Activated CD4-positive, alpha-beta T cell treated with anti-CD3 and anti-CD28 coated beads for 36 hours (primary cell): Measurements from ENCODE around the gene S100Z. TPM values are rescaled to one million over a fixed set of nuclear protein-coding genes. Genes with fewer than 3 reads are reported as not detected.

Experiments
- ATAC-seq: fragments of 200-7000 bp; cut with Tn5 transposase; one replicate; pipeline ENCODE4 v1.10.0; 2021; ENCODE audit warnings: mild to moderate bottlenecking, moderate library complexity
- CTCF ChIA-PET: fragments of 350-600 bp; sonication (Branson Sonifier 250); formaldehyde crosslinking; loops from one replicate; lab custom pipeline; 2021; ENCODE audit warnings: antibody characterized with exemption; lab: Charles Lee
- POLR2A ChIA-PET: fragments of 350-600 bp; sonication (Branson Sonifier 250); formaldehyde crosslinking; loops from one replicate; lab custom pipeline; 2021; ENCODE audit warnings: antibody characterized with exemption, inconsistent platforms; lab: Charles Lee
- DNase-seq: peaks from one replicate; pipeline ENCODE4 v3.0.0-alpha.2; 2020
- H3K27ac Mint-ChIP-seq: one replicate; pipeline ENCODE4 v1.8.0; 2021; ENCODE audit warnings: mixed read lengths
- H3K27me3 Mint-ChIP-seq: one replicate; pipeline ENCODE4 v1.8.0; 2021; ENCODE audit warnings: mixed read lengths
- H3K36me3 Mint-ChIP-seq: one replicate; pipeline ENCODE4 v1.8.0; 2021; ENCODE audit warnings: low read depth, mixed read lengths
- H3K4me1 Mint-ChIP-seq: one replicate; pipeline ENCODE4 v1.8.0; 2021; ENCODE audit warnings: mixed read lengths
- H3K4me3 Mint-ChIP-seq: one replicate; pipeline ENCODE4 v1.8.0; 2021; ENCODE audit warnings: mild to moderate bottlenecking, moderate library complexity, mixed read lengths
- H3K9me3 Mint-ChIP-seq: one replicate; pipeline ENCODE4 v1.8.0; 2021; ENCODE audit warnings: low read depth, mixed read lengths
- intact Hi-C, 2 experiments: fragments of 100-400 bp; cut with DNase I in 1 of 2; cut with micrococcal nuclease in 1 of 2; formaldehyde crosslinking; loops; one replicate each; pipeline versions ENCODE4 v1.14.2 to v1.15.1; 2022 to 2024; cut with DNase I, micrococcal nuclease
- total RNA-seq, 2 experiments: library from RNA; stranded (reverse); gene quantifications; one replicate each; pipeline ENCODE4 v1.2.3, GENCODE V29; 2021

The S100Z gene
- total RNA-seq = 1 to 10 TPM; 1.3 to 2.1 TPM

GRCh38 chr5:76849419-76850291 is at the start of gene S100Z:
TSS of gene S100Z (plus strand) at chr5:76850014. CDS start at chr5:76875360, 25,346 bp downstream.
- H3K36me3 Mint-ChIP-seq = no peaks in the 10 kb centered on the region
- H3K9me3 Mint-ChIP-seq = no peaks in the 10 kb centered on the region
- intact Hi-C loops = no loop called here
- H3K4me1 Mint-ChIP-seq = peaks cover 23% of the 10 kb centered on the region
- H3K27me3 Mint-ChIP-seq = no peaks in the 10 kb centered on the region
- DNase-seq = peak; percentile 66
- ChIA-PET POLR2A (no interaction called here), CTCF (interaction anchor here (0.7 to 1.4 kb wide), 3 partner anchors 8 to 31 kb away, joined by 3 read pairs; no protein-coding TSS in a partner anchor)
- ATAC-seq = peak; percentile 94
- H3K4me3 Mint-ChIP-seq = peak within 1 kb of the TSS; percentile 48
- H3K27ac Mint-ChIP-seq = peak within 1 kb of the TSS; percentile 84

GRCh38 chr5:76800579-76800978 is 49.2 kb upstream of the S100Z start:
- intact Hi-C loops = no loop called here
- POLR2A ChIA-PET = no interaction called here
- CTCF ChIA-PET = interaction anchor here (0.7 to 1.5 kb wide), 2 partner anchors 16 to 54 kb away, joined by 3 to 4 read pairs; no protein-coding TSS in a partner anchor
- no peaks in the 10 kb centered on the region for H3K9me3 Mint-ChIP-seq
- no peak overlapping the region for H3K4me3 Mint-ChIP-seq
- no peak for DNase-seq
- peaks cover 5% of the 10 kb centered on the region for H3K27me3 Mint-ChIP-seq
- H3K36me3 Mint-ChIP-seq = no peaks in the 10 kb centered on the region
- H3K4me1 Mint-ChIP-seq = no peaks in the 10 kb centered on the region
- no peak overlapping the region for H3K27ac Mint-ChIP-seq
- no peak for ATAC-seq

- no peak for ATAC-seq
- DNase-seq = no peak
- Mint-ChIP-seq H3K27ac (no peak overlapping the region), H3K4me1 (peaks cover under 1% of the 10 kb centered on the region), H3K36me3 (no peaks in the 10 kb centered on the region), H3K27me3 (peaks cover 5% of the 10 kb centered on the region), H3K4me3 (no peak overlapping the region), H3K9me3 (no peaks in the 10 kb centered on the region)
- CTCF ChIA-PET = interaction anchor here (0.7 to 1.9 kb wide), 3 partner anchors 16 to 54 kb away, joined by 3 to 8 read pairs (median 4); no protein-coding TSS in a partner anchor
- POLR2A ChIA-PET = no interaction called here
- intact Hi-C loops = no loop called here
Measured at GRCh38 chr5:76801159-76801802, 48.5 kb upstream of the S100Z start.

- POLR2A ChIA-PET = no interaction called here
- Mint-ChIP-seq H3K36me3 (no peaks in the 10 kb centered on the region), H3K9me3 (no peaks in the 10 kb centered on the region), H3K27me3 (peaks cover 5% of the 10 kb centered on the region), H3K27ac (no peak overlapping the region), H3K4me3 (no peak overlapping the region), H3K4me1 (peaks cover 3% of the 10 kb centered on the region)
- CTCF ChIA-PET = interaction anchor here (1.9 kb wide), 1 partner anchor 28 kb away, joined by 8 read pairs; no protein-coding TSS in a partner anchor
- intact Hi-C loops = no loop called here
- no peak for DNase-seq
- no peak for ATAC-seq
Measured at GRCh38 chr5:76801803-76802195, 48.0 kb upstream of the S100Z start.

- Mint-ChIP-seq H3K36me3 (no peaks in the 10 kb centered on the region), H3K27ac (no peak overlapping the region), H3K27me3 (peaks cover 5% of the 10 kb centered on the region), H3K9me3 (no peaks in the 10 kb centered on the region), H3K4me3 (no peak overlapping the region), H3K4me1 (peaks cover 3% of the 10 kb centered on the region)
- ChIA-PET POLR2A (no interaction called here), CTCF (interaction anchor here (1.0 kb wide), 1 partner anchor 14 kb away, joined by 5 read pairs; no protein-coding TSS in a partner anchor)
- no peak for DNase-seq
- intact Hi-C loops = no loop called here
- ATAC-seq = no peak
Measured at GRCh38 chr5:76804266-76804665, 45.5 kb upstream of the S100Z start.

- Mint-ChIP-seq H3K36me3 (no peaks in the 10 kb centered on the region), H3K4me1 (peaks cover 3% of the 10 kb centered on the region), H3K4me3 (no peak overlapping the region), H3K9me3 (no peaks in the 10 kb centered on the region), H3K27me3 (peaks cover 2% of the 10 kb centered on the region), H3K27ac (no peak overlapping the region)
- ATAC-seq (peak; percentile 85), DNase-seq (no peak)
- ChIA-PET POLR2A (no interaction called here), CTCF (interaction anchor here (1.1 kb wide), 2 partner anchors 20 to 32 kb away, joined by 3 read pairs; no protein-coding TSS in a partner anchor)
- intact Hi-C loops = no loop called here
Measured at GRCh38 chr5:76805821-76806505, 43.9 kb upstream of the S100Z start.

GRCh38 chr5:76807296-76807695 is 42.5 kb upstream of the S100Z start:
- ATAC-seq (no peak), DNase-seq (no peak)
- Mint-ChIP-seq H3K36me3 (no peaks in the 10 kb centered on the region), H3K4me3 (no peak overlapping the region), H3K4me1 (peaks cover 3% of the 10 kb centered on the region), H3K27me3 (peaks cover 2% of the 10 kb centered on the region), H3K27ac (no peak overlapping the region), H3K9me3 (no peaks in the 10 kb centered on the region)
- ChIA-PET POLR2A (no interaction called here), CTCF (interaction anchor here (0.6 to 1.1 kb wide), 4 partner anchors 10 to 259 kb away, joined by 3 to 4 read pairs (median 4); no protein-coding TSS in a partner anchor)
- intact Hi-C loops = no loop called here

GRCh38 chr5:76808141-76808691 is 41.6 kb upstream of the S100Z start:
- Mint-ChIP-seq H3K27me3 (peaks cover under 1% of the 10 kb centered on the region), H3K4me3 (no peak overlapping the region), H3K27ac (no peak overlapping the region), H3K4me1 (peaks cover 3% of the 10 kb centered on the region), H3K36me3 (no peaks in the 10 kb centered on the region), H3K9me3 (no peaks in the 10 kb centered on the region)
- no peak for DNase-seq
- CTCF ChIA-PET = interaction anchor here (0.9 to 1.0 kb wide), 2 partner anchors 9 to 260 kb away, joined by 3 to 5 read pairs; no protein-coding TSS in a partner anchor
- no peak for ATAC-seq
- intact Hi-C loops = no loop called here
- POLR2A ChIA-PET = no interaction called here

GRCh38 chr5:76809141-76809540 is 40.7 kb upstream of the S100Z start:
- no peak overlapping the region for H3K4me3 Mint-ChIP-seq
- intact Hi-C loops = no loop called here
- H3K4me1 Mint-ChIP-seq = peaks cover 3% of the 10 kb centered on the region
- no peaks in the 10 kb centered on the region for H3K36me3 Mint-ChIP-seq
- ATAC-seq = no peak
- POLR2A ChIA-PET = no interaction called here
- H3K9me3 Mint-ChIP-seq = no peaks in the 10 kb centered on the region
- no peaks in the 10 kb centered on the region for H3K27me3 Mint-ChIP-seq
- H3K27ac Mint-ChIP-seq = no peak overlapping the region
- no peak for DNase-seq
- CTCF ChIA-PET = no interaction called here

GRCh38 chr5:76810236-76810635 is 39.6 kb upstream of the S100Z start:
- intact Hi-C loops = no loop called here
- Mint-ChIP-seq H3K27ac (no peak overlapping the region), H3K36me3 (no peaks in the 10 kb centered on the region), H3K9me3 (no peaks in the 10 kb centered on the region), H3K27me3 (peaks cover under 1% of the 10 kb centered on the region), H3K4me3 (no peak overlapping the region), H3K4me1 (peaks cover 4% of the 10 kb centered on the region)
- DNase-seq (no peak), ATAC-seq (no peak)
- ChIA-PET CTCF (interaction anchor here (1.0 kb wide), 1 partner anchor 36 kb away, joined by 3 read pairs; no protein-coding TSS in a partner anchor), POLR2A (no interaction called here)

- peak; percentile 11 for DNase-seq
- H3K4me3 Mint-ChIP-seq = no peak overlapping the region
- intact Hi-C loops = no loop called here
- CTCF ChIA-PET = no interaction called here
- no peaks in the 10 kb centered on the region for H3K9me3 Mint-ChIP-seq
- no peak overlapping the region for H3K27ac Mint-ChIP-seq
- peak; percentile 16 for ATAC-seq
- peaks cover 4% of the 10 kb centered on the region for H3K4me1 Mint-ChIP-seq
- POLR2A ChIA-PET = no interaction called here
- peaks cover 6% of the 10 kb centered on the region for H3K27me3 Mint-ChIP-seq
- no peaks in the 10 kb centered on the region for H3K36me3 Mint-ChIP-seq
Measured at GRCh38 chr5:76811214-76811613, 38.6 kb upstream of the S100Z start.
